GM21381 (cell line): Measurements from ENCODE around the gene SAA2.
"Not testable (repeated sequence)": the region's sequence is repeated elsewhere in the genome, so short reads cannot be mapped to it uniquely, and the experiment has no call there.

Experiments used
- ATAC-seq: cut with Tn5 transposase; IDR thresholded peaks from one replicate; pipeline ENCODE4 v1.9.1; 2021; ENCODE audit warnings: mild to moderate bottlenecking, moderate library complexity; ENCODE audit not compliant: unreplicated experiment

The SAA2 gene

GRCh38 chr11:18197738-18198137 is 50.7 kb downstream of the SAA2 start:
- ATAC-seq = not testable (repeated sequence)

GRCh38 chr11:18196532-18196931 is 51.9 kb downstream of the SAA2 start:
- ATAC-seq = no peak
